Activated effector memory CD4-positive, alpha-beta T cell treated with Interleukin-2 at 50 U/mL for 16 hours (primary cell): Measurements from ENCODE around the gene DGAT2.
"Not testable (repeated sequence)": the region's sequence is repeated elsewhere in the genome, so short reads cannot be mapped to it uniquely, and the experiment has no call there.

ENCODE experiments used
- DNase-seq: peaks from one replicate; pipeline ENCODE4 v3.0.0-alpha.2; 2020

Gene DGAT2, protein sequence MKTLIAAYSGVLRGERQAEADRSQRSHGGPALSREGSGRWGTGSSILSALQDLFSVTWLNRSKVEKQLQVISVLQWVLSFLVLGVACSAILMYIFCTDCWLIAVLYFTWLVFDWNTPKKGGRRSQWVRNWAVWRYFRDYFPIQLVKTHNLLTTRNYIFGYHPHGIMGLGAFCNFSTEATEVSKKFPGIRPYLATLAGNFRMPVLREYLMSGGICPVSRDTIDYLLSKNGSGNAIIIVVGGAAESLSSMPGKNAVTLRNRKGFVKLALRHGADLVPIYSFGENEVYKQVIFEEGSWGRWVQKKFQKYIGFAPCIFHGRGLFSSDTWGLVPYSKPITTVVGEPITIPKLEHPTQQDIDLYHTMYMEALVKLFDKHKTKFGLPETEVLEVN

DNA sequence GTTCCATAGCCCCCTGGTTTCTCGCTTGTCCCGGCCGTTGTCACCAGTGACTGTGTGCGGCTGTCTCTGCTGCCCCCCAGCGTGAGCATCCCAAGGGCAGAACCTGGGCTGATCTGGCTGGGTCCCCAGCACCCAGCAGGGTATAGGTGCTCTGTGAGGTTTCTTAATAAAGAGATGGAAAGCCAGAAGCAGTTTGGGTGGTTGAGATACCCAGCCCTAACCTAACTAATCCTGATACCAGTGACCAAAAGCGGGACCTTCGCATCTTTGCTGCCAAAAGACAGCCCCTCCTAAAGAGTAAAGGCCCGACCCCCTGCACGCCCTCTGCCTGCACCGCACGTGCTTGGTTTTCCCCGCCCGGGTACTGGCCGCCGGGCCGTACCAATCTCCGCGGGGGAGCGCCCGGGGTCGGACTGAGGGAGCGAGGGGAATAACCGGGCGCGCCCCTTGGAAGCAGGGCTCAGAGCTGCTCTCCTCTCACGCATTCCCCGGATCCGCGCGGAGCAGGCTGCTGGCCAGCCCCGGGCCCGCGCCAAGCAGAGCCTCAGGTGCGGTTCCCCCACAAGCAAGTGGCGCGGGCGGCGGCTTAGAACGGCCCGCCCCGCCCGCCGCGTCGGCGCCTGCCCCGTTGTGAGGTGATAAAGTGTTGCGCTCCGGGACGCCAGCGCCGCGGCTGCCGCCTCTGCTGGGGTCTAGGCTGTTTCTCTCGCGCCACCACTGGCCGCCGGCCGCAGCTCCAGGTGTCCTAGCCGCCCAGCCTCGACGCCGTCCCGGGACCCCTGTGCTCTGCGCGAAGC is at the start of gene DGAT2:
Gene DGAT2, plus strand, starts transcription at position 667 of the 797 bp plus-strand sequence. CDS start 214 bp downstream, outside the sequence.
- DNase-seq, result peak; percentile 57

DNA sequence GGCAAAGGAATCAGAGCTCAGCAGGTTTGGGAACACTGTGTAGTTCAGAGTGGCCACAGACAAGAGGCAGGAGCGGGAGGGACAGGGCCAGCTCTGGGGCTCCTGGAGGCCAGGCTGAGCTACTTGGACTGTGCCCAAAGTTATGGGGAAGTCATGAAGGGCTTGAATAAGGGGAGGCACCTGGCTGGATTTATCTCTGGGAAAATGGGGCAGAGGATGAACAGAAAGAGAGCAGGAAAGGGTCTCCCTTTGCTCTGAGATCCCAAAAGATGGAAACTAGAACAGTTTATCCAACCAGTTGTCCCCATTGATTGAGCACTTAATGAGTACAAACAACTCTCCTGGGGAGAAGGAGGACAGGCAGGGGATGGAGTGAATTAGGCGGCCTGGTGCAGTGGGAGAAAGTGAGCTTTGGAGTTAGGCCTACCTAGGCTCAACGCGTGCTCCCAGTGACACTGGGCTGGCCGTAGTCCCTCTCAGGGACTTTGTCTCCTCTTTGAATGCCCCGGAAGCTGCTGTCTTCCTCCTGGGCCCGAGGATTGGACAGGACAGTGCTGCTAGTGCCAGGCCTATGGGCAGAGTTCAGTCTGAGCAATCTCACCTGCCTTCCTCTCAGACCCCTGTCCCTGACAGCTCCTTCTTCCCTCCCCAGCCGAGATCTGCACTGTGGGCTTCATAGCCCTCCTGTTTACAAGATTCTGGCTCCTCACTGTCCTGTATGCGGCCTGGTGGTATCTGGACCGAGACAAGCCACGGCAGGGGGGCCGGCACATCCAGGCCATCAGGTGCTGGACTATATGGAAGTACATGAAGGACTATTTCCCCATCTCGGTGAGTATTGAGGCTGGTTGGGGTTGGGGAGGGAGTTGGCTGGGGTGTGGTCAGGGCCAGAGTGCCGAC is 49.0 kb upstream of the DGAT2 start:
- DNase-seq, result no peak

DNA sequence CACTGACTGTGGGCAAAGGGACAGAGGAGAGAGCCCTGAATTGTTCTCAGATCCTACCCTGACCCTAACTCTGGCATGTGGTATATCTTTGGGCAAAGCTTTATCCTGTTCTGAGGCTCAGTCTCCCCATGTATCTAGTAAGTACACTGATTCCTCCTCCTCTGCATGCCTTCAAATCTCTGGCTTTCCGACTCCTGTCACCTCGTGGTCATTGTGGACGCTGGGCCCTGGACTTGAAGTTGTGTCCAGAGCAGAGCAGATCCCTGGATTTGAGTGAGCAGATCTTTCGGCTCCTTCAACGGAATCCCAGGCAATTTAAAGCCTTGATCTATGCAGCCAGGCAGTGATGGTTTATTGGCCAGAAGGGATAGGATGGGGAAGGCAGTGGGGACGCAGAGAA is 47.9 kb upstream of the DGAT2 start:
- no peak for DNase-seq

DNA sequence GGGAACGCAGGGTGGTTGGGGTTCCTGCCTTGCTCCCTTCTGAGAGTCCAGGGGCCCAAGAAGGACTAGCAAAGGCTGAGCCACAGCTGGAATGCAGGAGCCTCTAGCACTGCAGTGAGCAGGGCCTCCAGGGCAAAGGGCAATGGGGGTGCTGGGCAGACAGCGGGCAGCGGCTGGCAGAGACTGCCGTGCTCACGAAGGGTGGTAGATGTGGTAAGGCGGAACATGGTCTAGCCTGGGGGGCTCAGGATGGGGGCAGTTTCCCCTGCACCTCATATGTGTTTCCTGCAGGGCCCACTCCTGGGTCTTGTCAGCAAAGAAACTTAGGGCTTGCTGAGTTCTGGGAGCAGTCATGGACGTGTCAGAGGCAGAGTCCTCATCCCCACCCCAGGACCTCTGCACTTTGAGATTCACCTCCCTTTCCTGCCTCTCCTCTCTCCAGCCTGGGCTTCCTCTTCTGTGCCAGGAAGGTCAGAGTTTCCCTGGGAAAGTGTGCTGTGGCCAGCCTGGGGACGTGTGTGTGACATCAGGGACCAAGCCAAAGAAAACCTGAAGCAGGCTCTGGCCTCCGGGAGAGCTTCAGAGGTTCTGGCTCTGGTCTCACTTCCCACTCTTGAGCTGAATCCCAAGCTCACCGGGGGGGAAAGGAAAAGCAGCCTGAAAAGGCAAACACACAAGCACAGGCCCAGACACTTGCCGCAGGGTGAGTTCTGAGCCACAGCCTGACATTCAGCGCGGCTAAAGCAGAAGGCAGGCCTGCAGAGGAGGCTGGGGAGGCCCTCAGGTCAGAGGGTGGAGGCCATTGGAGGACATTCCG is 46.5 kb upstream of the DGAT2 start:
- DNase-seq, result no peak

DNA sequence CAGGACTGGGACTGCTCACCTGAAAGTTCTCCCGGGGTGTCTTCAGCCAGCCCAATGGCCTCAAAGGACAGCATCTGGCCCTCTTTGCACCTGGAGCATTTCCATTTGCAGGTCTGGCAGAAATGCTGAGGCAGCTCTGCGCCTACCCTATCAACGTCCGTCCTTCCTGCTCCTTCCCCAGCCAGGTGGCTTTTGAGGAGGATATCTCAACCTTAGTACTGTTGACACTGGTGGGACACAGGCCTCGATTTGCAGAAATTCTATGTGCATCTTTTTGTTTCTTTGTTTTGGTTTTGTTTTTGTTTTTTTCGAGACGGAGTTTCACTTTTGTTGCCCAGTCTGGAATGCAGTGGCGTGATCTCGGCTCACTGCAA is 45.9 kb upstream of the DGAT2 start:
- no peak for DNase-seq

DNA sequence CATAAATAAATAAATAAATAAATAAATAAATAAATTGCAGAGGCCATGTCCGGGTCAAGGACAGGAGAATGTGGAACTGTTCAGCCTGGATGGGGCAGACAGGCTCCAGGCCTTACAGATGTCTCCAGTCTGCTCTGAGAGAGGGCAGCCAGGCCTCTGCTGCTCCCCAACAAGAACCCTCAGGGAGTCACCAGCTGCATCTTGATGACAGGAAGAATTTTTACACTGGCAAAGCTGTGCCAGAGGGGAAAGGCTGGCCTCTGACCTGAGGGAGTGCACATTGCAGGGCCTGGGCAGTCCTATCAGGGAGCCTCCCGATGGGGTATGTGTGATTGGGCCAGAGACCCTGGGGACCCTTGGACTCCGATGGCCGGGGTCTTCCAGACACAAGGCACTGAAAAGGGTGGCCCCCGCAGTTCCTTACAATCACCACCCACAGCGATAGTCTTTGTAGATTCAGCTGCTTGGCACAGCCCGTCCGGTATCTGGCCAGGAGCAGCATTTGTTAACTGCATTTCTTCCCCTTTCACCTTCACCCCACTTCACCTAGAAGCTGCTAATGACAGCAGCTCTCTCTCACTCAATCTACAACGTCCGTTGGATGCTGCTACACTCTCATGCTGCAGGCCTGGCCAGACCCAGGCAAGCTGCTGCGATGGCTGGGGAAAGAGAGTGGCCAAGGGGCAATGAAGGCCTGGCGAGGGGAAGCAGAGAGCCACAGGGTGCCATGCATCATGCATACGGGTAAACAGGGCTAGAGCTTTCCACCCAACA is 42.8 kb upstream of the DGAT2 start:
- DNase-seq, result no peak

DNA sequence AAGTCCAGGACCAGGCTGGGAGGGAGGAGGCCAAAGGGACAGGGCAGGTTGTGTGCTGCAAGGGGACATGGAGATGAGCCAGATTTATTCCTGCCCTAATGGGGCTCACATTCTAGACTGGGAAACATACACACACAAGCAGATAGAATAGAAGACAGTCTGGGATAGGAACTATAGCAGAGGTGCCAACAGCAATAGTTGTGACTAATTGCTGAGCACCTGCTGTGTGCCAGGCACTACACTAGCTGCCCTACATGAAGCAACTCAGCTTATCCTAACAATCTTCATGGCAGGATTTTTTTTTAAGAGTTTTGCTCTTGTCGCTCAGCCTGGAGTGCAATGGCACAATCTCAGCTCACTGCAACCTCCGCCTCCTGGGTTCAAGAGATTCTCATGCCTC is 39.6 kb upstream of the DGAT2 start:
- DNase-seq, result no peak

DNA sequence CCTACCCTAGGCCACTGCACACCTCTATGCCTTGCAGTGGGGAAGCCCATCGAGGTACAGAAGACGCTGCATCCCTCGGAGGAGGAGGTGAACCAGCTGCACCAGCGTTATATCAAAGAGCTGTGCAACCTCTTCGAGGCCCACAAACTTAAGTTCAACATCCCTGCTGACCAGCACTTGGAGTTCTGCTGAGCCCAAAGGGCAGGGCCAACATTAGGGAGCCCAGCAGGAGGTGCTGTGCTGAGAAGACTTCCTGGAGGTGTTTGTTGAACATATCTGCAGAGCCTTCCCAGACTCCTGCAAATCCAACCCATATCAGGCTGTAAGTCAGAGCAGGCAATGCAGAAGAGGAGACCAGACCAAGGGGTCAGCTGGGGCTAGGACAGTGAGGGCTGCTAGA is 37.5 kb upstream of the DGAT2 start:
- no peak for DNase-seq

DNA sequence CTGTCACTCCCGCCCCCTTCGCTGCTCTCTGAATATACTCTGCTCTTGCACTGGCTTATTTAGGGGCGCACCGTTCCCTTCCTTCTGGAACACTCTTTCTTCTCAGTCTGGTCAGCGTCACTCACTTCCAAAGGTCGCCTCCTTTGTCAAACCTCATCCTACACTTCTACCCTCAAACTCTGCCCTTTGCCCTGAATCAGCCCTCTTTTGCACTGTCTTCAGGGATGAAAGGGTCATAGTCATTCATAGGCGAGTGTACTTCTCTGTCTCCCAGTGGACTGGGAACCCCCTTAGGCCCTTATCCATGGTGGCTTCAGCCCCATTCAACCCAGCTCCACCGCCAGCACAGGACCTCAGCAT is 35.5 kb upstream of the DGAT2 start:
- no peak for DNase-seq

DNA sequence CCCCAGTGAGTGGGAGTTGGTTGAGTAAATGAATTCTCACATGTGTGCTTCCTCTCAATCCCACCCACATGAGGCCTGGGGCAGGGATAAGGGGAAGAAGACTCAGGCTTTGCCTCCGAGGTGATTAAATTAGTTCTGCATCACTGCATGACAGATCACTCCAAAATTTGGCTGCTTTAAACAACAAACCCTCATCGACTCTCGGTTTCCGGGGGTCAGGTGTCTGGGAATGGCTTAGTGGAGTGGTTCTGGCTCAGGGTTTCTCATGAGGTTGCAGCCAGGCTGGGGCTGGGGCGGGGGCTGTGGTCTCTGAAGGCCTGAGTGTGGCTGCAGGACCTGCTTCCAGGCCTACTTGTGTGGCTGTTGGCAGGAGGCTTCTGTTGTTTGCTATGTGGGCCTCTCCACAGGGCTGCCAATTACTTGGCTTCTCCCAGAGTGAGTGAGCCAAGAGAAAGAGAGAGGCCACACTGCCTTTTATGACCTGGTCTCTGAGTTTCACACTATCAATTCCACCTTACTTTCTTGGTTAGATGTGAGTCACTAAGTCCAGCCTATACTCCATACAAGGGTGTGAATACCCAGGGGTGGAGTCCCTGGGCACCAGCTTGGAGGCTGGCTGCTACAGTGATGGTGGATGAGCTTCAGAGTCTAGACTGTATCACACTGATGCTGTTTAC is 35.0 kb upstream of the DGAT2 start:
- no peak for DNase-seq

DNA sequence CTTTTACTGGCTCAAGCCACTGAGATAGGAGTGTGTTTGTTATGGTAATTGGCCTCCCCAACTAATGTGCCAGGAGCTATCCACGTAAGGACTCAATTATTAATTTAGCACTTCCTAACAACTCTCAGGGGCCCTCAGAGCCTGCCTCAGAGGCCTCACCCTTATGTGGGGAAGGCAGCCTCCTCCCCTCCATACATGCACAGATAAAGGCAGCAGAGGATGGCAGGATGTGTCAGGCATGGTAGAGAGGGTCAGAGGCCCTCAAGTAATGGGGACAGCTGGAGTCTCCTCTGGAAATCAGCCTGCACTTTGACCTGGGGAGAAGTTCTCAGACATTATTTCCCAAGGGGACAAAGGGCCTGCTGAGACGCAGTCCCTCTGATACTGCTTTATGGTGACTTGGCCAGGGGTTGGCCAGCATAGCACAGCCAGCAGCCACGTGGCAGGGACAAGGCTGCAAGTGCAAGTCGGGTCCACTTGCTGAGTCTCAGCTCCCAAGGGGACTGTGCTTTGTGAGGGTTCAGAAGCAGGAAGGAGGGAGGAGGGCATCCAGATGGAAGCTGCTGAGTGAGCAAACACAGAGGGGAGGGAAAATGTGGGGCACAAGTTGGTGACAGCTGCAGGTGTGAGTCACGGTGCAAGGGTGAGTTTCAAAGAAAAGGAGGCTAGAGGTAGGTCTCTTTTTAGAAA is 33.9 kb upstream of the DGAT2 start:
- no peak for DNase-seq

DNA sequence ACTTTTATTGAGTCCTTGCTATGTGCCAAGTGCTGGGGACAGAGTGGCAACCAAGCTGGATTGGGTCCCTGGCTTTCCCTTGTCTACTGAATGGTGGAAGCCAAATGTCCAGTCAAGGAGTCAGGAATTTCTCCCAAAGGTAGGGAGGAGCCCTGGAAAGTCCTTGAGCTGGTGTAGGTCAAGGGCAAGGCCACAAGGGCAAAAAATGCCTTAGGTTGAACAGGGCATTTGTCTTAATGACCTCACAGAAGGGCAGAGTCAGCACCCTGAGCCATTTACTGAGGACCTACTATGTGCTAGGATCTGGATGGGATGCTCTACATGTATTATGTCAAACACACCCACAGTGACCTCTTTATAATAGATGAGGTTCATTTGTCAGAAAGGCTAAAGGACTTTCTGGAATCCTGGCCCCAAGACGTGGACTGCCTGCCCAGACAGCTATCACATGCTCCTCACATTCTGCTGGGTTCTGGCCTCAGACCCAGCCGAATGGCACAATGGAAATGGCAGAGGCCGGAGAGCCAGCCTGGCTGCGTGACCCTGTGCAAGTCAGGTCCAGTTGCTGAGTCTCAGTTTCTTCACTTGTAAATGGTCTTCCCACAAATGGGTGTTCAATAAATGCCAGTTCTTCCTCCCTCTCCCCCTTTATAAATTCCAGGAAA is 33.3 kb upstream of the DGAT2 start:
- no peak for DNase-seq

DNA sequence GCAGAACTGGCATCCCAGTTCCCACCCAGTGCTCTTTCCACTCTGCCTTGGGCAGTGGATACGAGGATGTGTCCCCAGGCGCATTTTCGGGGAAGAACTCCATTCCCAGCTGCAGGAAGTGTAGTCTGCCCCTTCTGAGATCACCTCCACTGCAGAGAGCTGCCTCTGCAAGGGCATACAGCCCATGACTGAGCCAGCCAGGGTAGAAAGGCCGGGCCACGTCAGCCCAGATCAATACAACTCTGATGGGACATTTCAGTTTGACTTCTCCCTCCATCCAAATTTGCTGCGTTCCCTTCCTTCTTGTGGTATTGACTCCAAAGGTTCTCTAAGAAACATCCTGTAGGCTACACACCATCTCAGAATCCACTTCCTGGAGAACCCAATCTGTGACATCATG is 31.3 kb upstream of the DGAT2 start:
- no peak for DNase-seq

DNA sequence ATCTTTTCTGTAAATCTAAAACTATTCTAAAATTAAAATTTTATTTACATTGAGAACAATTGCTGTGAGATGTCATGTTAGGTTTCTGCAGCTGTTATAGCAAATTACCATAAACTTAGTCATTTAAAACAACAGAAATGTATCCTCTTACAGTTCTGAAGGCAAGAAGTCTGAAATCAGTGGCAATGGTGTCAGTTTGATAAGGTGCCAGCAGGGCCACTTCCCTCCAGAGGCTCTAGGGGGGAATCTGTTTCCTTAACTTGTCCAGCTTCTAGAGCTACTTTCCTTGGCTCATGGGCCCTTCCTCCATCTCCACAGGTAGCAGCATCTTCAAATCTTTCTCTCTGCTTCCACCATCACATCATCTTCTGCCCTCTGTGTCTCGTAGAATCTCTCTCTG is 27.9 kb upstream of the DGAT2 start:
- no peak for DNase-seq

DNA sequence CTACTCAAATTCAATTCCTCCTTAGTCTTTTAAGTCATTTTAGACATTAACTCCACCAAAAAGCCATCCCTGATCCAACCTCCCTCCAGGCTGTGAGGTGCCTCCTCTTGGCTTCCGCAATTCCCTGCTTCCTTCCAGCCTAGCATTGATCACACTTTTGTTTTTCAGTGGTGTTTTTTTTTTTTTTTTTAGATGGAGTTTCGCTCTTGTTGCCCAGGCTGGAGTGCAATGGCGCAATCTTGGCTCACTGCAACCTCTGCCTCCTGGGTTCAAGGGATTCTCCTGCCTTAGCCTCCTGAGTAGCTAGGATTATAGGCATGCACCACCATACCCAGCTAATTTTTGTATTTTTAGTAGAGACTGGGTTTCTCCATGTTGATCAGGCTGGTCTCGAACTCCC is 25.4 kb upstream of the DGAT2 start:
- DNase-seq, result not testable (repeated sequence)

DNA sequence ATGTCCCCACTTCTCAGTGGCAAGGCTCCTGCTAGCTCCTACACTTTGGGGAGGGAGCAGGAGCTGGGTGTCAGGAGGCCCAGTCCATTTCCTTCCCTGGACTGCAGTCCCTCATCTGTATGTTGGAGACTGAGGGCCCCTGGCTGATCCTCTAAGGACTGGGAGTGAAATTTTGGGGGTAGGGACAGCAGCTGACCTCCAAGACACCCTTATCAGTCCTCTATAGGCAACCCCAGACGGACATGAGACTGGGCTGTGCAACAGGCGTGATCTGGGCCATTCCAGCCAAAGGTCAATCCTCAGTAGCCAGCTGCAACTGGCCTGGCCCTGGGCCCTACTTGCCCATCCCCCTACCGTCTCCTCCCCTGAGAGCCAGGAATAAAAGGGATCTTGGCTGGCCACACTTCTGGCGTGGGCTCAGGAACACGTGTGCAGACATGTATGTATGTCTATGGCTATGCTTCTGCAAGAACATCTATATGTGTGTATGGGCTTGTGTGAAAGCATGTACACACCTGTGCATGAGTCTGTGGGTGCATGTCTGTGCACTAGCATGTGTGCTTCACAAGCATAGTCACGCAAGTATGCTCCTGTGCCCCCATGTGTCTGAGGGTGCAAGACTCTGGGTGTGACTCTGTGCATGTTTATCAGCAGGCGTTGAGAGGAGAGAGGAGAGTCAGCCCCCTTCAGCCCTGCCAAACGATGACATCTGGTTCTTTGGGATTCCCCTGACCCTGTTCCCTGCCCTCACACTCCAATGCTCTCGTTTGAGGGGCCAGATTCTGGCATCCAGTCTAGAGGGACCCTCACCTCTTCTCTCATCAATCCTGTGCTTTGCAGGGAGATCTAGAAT is 24.6 kb upstream of the DGAT2 start:
- DNase-seq, result no peak

DNA sequence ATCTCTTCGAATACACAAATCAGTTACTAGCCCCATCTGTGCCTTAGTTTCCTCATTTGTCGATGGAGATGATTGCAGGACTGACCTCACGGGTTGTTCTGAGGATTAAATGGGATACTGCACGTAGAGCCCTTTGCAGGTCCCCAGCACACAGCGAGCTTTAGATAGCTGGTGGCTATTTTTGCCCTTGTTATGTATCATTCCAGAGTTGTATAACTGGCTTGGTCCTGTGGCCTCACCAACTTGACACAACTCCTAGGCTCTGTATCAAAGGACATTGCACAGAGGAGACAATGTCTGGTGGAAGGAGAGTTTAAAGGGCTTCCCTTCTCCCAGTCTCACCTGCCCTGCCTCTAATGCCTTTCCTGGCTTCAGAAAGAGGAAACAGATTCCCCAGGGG is 22.8 kb upstream of the DGAT2 start:
- no peak for DNase-seq

DNA sequence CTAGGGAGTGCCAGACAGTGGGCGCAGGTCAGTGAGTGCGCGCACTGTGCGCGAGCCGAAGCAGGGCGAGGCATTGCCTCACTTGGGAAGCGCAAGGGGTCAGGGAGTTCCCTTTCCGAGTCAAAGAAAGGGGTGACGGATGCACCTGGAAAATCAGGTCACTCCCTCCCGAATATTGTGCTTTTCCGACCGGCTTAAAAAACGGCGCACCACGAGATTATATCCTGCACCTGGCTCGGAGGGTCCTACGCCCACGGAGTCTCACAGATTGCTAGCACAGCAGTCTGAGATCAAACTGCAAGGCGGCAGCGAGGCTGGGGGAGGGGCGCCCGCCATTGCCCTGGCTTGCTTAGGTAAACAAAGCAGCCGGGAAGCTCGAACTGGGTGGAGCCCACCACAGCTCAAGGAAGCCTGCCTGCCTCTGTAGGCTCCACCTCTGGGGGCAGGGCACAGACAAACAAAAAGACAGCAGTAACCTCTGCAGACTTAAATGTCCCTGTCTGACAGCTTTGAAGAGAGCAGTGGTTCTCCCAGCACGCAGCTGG is 19.8 kb upstream of the DGAT2 start:
- DNase-seq, result not testable (repeated sequence)

DNA sequence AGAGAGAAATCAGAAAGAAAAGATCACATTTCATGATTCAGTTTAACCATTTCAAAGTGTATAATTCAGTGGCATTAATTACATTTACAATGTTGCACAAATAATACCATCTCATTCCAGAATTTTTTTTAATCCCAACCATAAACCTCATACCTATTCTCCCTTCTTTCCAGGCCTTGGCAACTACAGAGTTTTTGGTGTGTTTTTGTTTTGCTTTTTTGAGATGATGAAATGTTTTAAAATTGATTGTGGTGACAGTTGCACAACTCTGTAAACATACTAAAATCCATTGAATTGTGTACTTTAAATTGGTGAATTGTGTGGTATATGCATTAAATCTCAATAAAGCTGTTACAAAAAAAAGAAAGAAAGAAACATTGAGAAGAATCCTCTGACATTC is 13.6 kb upstream of the DGAT2 start:
- DNase-seq, result not testable (repeated sequence)
